ENCODE measurements around the gene HDAC2.
"Not testable (repeated sequence)": the region's sequence is repeated elsewhere in the genome, so short reads cannot be mapped to it uniquely, and the experiment has no call there.

The HDAC2 gene

GRCh38 chr6:113934101-113934500, 36.8 kb downstream of the HDAC2 start:
- H3K79me2 ChIP-seq (ENCODE audit: low read length), result no peaks in the 10 kb centered on the region
- TF ChIP-seq EZH2phosphoT487 (IDR thresholded peaks at IDR 0.05; ENCODE audit: low read depth), result no peak
- H3K36me3 ChIP-seq (replicated peaks; ENCODE audit: low read depth, low read length), result peaks cover 24% of the 10 kb centered on the region
- no peak overlapping the region for H3K27ac ChIP-seq (ENCODE audit: low read length)
- no peak overlapping the region for H3K4me3 ChIP-seq (ENCODE audit: low read length)
- H2AFZ ChIP-seq (ENCODE audit: low read depth, low read length), result no peak overlapping the region
- H4K20me1 ChIP-seq (ENCODE audit: insufficient read depth, low read length), result no peaks in the 10 kb centered on the region
- no peaks in the 10 kb centered on the region for H3K4me1 ChIP-seq (ENCODE audit: low read length)
- no peak overlapping the region for H3K4me2 ChIP-seq (ENCODE audit: low read length)
- H3K9me3 ChIP-seq (ENCODE audit: insufficient read depth, low read length), result no peaks in the 10 kb centered on the region
- H3K27me3 ChIP-seq (ENCODE audit: low read depth, low read length), result no peaks in the 10 kb centered on the region
- no peak overlapping the region for H3K9ac ChIP-seq (ENCODE audit: low read length)

- not testable (repeated sequence) for H3K4me1 ChIP-seq (ENCODE audit: low read length); H3K27ac ChIP-seq (ENCODE audit: low read length)
Observed at GRCh38 chr6:113931907-113932306, 39.0 kb downstream of the HDAC2 start.

GRCh38 chr6:113930183-113930582, 40.8 kb downstream of the HDAC2 start:
- Histone ChIP-seq H3K4me3 (ENCODE audit: low read length) (no peak overlapping the region), H3K4me2 (ENCODE audit: low read length) (no peak overlapping the region), H3K4me1 (ENCODE audit: low read length) (no peaks in the 10 kb centered on the region), H3K27ac (ENCODE audit: low read length) (no peak overlapping the region), H2AFZ (ENCODE audit: low read depth, low read length) (no peak overlapping the region), H3K27me3 (ENCODE audit: low read depth, low read length) (no peaks in the 10 kb centered on the region), H3K9me3 (ENCODE audit: insufficient read depth, low read length) (no peaks in the 10 kb centered on the region), H3K79me2 (ENCODE audit: low read length) (no peaks in the 10 kb centered on the region), H3K9ac (ENCODE audit: low read length) (no peak overlapping the region), H4K20me1 (ENCODE audit: insufficient read depth, low read length) (no peaks in the 10 kb centered on the region), H3K36me3 (replicated peaks; ENCODE audit: low read depth, low read length) (peaks cover 15% of the 10 kb centered on the region)
- TF ChIP-seq EZH2phosphoT487 (IDR thresholded peaks at IDR 0.05; ENCODE audit: low read depth) (no peak), CTCF (IDR thresholded peaks at IDR 0.05; ENCODE audit: low read depth, low read length) (no peak)

More at GRCh38 chr6:113931907-113932306, 39.0 kb downstream of the HDAC2 start:
- not testable (repeated sequence) for H4K20me1 ChIP-seq (ENCODE audit: insufficient read depth, low read length); H3K9me3 ChIP-seq (ENCODE audit: insufficient read depth, low read length); H2AFZ ChIP-seq (ENCODE audit: low read depth, low read length); H3K9ac ChIP-seq (ENCODE audit: low read length); H3K79me2 ChIP-seq (ENCODE audit: low read length); H3K4me2 ChIP-seq (ENCODE audit: low read length); H3K4me3 ChIP-seq (ENCODE audit: low read length); H3K27me3 ChIP-seq (ENCODE audit: low read depth, low read length)
- peaks cover 15% of the 10 kb centered on the region for H3K36me3 ChIP-seq (replicated peaks; ENCODE audit: low read depth, low read length)

- Histone ChIP-seq H2AFZ (ENCODE audit: low read depth, low read length) (no peak overlapping the region), H3K27me3 (ENCODE audit: low read depth, low read length) (no peaks in the 10 kb centered on the region), H3K36me3 (replicated peaks; ENCODE audit: low read depth, low read length) (peaks cover 3% of the 10 kb centered on the region), H4K20me1 (ENCODE audit: insufficient read depth, low read length) (no peaks in the 10 kb centered on the region), H3K4me2 (ENCODE audit: low read length) (no peak overlapping the region), H3K9me3 (ENCODE audit: insufficient read depth, low read length) (no peaks in the 10 kb centered on the region), H3K27ac (ENCODE audit: low read length) (no peak overlapping the region), H3K4me1 (ENCODE audit: low read length) (no peaks in the 10 kb centered on the region), H3K9ac (ENCODE audit: low read length) (no peak overlapping the region), H3K4me3 (ENCODE audit: low read length) (no peak overlapping the region), H3K79me2 (ENCODE audit: low read length) (no peaks in the 10 kb centered on the region)
- TF ChIP-seq EZH2phosphoT487 (IDR thresholded peaks at IDR 0.05; ENCODE audit: low read depth), result no peak
- TF ChIP-seq CTCF (IDR thresholded peaks at IDR 0.05; ENCODE audit: low read depth, low read length), result no peak
Observed at GRCh38 chr6:113927001-113927400, 43.9 kb downstream of the HDAC2 start.

GRCh38 chr6:113925378-113925777, 45.6 kb downstream of the HDAC2 start:
- H3K36me3 ChIP-seq (replicated peaks; ENCODE audit: low read depth, low read length), result no peaks in the 10 kb centered on the region
- H3K9ac ChIP-seq (ENCODE audit: low read length), result no peak overlapping the region
- no peaks in the 10 kb centered on the region for H3K4me1 ChIP-seq (ENCODE audit: low read length)
- H3K9me3 ChIP-seq (ENCODE audit: insufficient read depth, low read length), result no peaks in the 10 kb centered on the region
- no peak for TF ChIP-seq CTCF (IDR thresholded peaks at IDR 0.05; ENCODE audit: low read depth, low read length)
- TF ChIP-seq EZH2phosphoT487 (IDR thresholded peaks at IDR 0.05; ENCODE audit: low read depth), result no peak
- no peak overlapping the region for H3K27ac ChIP-seq (ENCODE audit: low read length)
- no peaks in the 10 kb centered on the region for H3K79me2 ChIP-seq (ENCODE audit: low read length)
- no peak overlapping the region for H3K4me2 ChIP-seq (ENCODE audit: low read length)
- no peaks in the 10 kb centered on the region for H4K20me1 ChIP-seq (ENCODE audit: insufficient read depth, low read length)
- no peaks in the 10 kb centered on the region for H3K27me3 ChIP-seq (ENCODE audit: low read depth, low read length)
- H2AFZ ChIP-seq (ENCODE audit: low read depth, low read length), result no peak overlapping the region
- H3K4me3 ChIP-seq (ENCODE audit: low read length), result no peak overlapping the region

Data from OCI-LY3 (cell line).